GM20000 (cell line): Measurements from ENCODE around the gene PPT2.

Experiments used
- DNase-seq: peaks from one replicate; pipeline ENCODE4 v3.0.0; 2012; ENCODE audit warnings: low spot score
- CTCF ChIP-seq: IDR thresholded peaks from 2 replicates; pipeline ENCODE4 v1.5.1; 2012; ENCODE audit warnings: mild to moderate bottlenecking, control low read depth; ENCODE audit errors: extremely low read depth, missing control alignments

Gene PPT2

GRCh38 chr6:32110632-32111031 is 43.3 kb upstream of the PPT2 start:
- TF ChIP-seq CTCF: no peak
- no peak for DNase-seq

DNA sequence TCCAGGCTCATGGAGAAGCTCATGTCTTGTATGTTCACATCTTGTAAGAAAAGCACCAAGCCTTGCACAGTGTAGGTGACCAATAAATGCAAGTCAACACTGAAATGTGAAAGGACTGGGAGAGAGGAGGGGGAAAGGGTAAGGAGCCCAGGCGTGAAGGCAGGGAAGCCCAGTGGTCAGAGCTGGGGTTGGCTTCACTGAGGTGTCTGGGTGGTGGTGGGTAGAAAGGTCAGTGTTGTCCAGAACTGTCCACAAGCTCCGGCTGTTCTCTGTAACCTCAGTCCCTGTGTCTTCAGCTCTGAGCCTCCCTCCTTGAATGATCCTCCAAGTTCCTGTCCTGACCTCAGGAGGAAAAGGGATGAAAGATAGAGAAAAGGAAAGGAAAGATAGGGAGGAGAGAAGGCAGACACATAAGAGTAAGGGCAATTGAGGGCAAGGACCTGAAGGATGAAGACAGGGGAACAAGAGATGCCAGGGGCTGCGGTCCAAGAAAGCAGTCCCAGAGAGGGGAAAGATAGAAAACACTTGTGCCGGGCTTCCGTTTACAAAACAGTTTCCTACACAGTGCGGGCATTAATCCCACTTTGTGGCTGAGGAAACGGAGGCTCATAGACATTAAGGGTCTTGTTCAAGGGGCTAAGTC is 42.4 kb upstream of the PPT2 start:
- no peak for DNase-seq
- no peak for TF ChIP-seq CTCF

DNA sequence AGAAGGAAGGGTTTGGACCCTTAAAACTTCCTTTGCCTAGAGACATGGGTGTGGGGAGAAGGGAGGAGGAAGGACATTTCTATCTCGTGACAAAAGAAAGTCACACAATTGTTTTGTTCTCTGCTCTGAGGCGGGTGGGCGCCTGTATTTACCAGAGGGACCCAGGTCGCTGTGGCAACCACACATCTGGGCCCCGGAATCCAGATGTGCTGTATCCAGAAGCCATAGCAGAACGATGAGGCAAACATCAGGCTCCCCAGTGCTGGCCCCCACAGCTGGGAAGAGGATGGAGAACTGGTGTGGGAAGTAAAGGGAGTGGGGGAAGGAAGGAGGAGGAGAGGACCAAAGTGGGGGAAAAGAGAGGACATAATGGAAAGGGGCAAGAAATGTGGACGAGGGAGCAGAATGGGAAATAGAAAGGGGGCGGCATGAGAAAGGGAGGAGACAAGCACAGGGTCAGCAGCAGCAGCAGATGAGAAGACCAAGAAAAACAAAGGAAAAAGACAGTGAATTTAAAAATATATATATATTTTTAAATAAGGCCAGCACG is 41.4 kb upstream of the PPT2 start:
- TF ChIP-seq CTCF: no peak
- no peak for DNase-seq

DNA sequence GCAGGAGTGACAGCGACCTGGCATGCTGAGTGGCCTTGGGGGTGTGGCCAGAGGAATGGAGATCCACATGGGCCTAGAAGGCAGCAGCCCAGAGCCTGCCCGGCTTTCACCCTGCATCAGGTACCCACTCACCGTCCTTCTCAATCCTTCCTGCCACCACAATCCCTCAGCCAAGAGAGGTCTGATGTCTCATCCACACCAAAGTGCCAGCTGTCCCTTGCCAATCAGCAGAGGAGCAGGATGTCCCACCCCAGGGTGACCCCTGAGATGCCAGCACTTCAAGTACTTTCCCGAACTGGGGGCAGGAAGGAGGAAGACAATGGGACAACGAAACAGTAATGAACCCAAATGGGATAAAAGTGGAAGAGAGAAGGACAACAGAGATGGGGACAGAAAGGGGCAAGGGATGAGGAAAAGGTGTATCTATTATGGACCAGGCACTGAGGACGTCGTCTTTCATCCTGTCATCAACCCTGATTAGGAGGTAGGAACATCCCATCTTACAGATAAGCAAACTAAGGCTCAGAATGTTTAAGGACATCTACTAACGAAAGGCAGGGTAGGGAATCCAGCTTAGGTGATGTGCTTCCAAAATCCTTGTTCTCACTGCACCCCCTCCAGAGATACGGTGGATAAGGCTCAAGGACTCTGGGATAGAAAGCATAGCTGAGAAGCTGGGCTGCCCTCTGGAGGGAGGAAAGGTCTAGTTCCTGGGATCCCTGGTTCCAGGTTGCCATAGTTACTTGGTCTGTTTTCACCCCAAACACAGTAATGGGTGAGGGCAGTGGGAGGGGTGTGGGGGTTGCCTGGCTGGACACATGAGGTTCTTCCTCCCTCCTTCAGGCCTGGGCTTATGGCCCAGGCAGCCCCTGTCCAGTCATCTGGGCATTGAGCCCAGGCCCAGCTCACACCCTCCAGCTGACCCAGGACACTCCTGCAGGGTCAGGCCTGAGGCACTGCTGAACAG is 40.3 kb upstream of the PPT2 start:
- no peak for DNase-seq

DNA sequence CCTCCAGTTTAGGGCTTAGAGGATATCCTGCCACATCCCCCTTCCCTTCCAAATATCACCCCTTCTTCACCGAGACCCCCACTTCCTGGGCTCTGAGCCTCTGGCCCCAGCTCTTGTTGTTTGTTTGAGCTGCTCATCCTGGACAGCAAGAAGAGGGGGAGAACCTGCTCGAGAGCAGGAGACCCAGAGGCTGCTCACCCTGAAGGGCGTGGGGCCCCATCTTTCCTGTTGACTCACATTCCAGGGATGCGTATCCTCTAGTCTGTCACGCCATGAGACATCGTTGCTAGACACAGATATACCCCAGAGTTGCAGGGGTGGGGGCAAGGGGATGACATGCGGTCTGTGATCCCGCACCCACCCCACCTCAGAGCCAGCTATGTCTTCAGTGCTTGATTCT is 39.1 kb upstream of the PPT2 start:
- no peak for TF ChIP-seq CTCF
- no peak for DNase-seq

More for the DNA sequence above, 40.3 kb upstream of the PPT2 start:
- TF ChIP-seq CTCF: no peak

DNA sequence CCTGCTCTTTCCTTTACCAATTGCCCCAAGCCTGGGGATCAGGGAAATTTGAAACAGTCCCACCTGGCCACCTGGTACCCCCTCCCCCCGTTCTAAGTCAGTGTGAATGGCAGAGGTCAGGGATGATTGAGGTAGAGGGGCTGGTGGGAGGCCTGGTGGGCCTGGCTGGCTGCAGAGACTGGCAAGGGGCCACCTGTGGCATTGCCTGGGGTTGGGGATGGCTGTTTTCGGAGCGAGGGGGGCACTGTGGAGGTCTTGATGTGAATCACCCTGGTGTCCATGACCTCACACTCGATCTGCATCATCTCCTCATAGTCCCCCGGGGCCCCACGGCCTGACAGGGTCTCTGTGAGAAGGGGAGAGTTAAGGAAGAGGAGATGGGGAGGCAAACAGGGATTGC is 38.3 kb upstream of the PPT2 start:
- TF ChIP-seq CTCF: no peak
- no peak for DNase-seq

- no peak for DNase-seq
- no peak for TF ChIP-seq CTCF
These were observed 37.3 kb upstream of the PPT2 start for GRCh38 chr6:32116674-32117073.
